IPS-18c (cell line): Measurements from ENCODE around the gene RAB3GAP1.

Source experiments
- H3K4me3 ChIP-seq: 2 replicates; pipeline ENCODE4 v1.7.0; 2013; ENCODE audit warnings: low read depth, mild to moderate bottlenecking, low read length, moderate library complexity; ENCODE audit not compliant: insufficient read depth
- H3K9me3 ChIP-seq: one replicate; pipeline ENCODE4 v1.6.1; 2013; ENCODE audit warnings: mild to moderate bottlenecking, low read length, moderate library complexity; ENCODE audit not compliant: control insufficient read depth, insufficient read depth

RAB3GAP1 gene

DNA sequence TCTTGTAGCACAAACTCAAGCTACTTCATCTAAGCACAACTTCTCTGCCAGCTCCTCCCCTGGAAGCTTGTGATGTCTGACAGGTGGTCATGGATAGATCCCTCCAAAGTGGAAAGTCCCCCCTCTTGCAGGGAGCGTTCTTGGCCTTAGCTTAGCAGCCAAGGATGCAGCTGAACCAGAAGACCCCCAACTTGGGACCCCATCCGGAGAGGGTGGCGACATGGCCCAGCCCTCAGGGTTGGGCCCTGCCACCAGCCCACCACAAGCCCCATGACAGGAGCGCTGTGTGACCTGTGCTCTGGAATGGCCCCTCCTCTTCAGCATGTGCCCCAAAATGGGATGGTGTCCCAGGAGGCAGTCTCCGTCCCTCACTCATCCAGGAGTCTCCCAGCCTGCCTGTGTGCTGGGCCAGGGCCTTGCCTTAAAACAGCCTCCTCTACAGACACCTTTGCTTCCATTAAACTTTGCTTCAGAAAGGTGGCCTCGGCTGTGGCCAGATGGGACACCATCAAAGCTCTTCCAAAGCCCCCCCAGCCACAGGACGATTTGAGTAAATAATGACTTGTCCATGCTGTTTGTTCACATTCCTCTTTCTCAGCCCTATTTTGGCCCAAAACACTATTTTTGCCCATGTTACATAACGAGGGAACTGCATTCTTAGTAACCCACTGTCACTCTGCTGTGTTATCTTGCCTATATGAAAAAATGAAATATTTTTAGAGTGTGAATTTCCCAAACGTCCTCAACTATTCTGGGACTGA, 122.1 kb downstream of the RAB3GAP1 start:
- peaks cover 2% of the 10 kb centered on the region for H3K9me3 ChIP-seq
- H3K4me3 ChIP-seq, result no peak overlapping the region

DNA sequence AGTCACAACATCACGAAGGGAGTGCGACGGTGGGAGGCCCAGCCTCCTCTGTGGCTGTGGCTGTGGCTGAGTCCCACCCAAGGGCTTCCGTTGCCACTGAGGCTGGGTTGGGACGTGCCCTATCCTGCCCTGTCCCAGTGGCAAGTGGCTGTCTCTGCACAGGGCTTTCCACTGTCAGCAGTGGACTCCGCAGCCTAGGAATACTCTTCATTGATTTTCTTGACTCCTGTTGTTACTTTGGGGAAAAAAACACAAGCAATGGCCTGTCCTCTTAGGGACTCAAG, 122.7 kb downstream of the RAB3GAP1 start:
- Histone ChIP-seq H3K4me3 (no peak overlapping the region), H3K9me3 (peaks cover 2% of the 10 kb centered on the region)

DNA sequence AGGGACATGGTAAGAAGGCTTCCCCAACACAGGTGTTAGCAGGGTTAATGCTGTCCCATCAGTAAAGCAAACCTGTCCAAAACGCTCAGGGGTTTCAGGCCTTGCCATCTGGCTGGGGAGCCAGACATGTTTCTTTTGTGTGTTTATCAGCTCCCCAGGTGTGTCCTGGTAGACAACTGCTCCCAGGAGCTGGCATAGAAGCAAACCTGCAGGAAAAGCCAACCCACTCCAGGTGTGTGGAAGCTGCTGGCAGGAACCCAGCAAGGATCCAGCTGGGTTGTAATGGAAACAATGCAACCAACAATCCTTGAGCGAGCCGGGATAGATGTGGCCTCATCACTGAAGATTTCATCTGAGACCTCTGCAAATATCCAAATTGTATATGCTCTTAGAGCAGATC, 123.1 kb downstream of the RAB3GAP1 start:
- Histone ChIP-seq H3K4me3 (no peak overlapping the region), H3K9me3 (peaks cover 2% of the 10 kb centered on the region)

DNA sequence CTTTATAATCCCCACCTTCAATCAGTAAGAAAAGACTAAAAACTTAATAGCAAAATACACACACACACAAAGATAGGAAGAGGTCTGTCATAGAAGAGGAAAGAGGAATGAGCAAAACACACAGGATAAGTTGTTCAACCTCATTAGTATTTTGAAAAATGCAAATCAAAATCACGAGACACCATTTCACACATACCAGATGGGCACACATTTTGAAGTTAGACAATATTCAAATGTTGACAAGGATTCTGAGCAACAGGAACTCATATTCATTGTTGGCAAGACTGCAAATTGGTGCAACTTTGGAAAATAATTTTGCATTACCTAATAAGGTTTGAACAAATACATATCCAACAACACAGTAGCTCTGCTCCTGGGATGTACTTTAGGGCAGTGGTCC, 127.6 kb downstream of the RAB3GAP1 start:
- H3K4me3 ChIP-seq, result no peak overlapping the region
- peaks cover 2% of the 10 kb centered on the region for H3K9me3 ChIP-seq

DNA sequence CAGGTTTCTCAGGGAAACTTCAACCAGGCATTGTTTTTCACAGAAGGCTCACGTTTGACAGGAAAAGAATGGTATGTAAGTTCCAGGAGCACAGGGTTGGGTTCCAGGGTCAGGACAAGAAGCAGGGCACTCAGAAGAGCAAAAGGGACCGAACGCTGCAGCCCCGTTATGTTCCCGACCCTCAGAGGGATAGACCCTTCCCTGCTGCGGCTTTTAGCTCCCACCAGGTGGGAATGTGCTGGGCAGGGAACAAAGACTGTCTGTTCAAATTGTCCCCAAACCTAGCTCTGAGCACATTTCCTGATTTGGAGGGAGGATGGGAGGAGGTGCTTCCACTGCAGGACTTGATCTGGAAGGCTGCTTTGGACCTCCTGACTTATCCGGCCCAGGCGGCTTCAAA, 130.1 kb downstream of the RAB3GAP1 start:
- Histone ChIP-seq H3K9me3 (peaks cover 2% of the 10 kb centered on the region), H3K4me3 (no peak overlapping the region)

DNA sequence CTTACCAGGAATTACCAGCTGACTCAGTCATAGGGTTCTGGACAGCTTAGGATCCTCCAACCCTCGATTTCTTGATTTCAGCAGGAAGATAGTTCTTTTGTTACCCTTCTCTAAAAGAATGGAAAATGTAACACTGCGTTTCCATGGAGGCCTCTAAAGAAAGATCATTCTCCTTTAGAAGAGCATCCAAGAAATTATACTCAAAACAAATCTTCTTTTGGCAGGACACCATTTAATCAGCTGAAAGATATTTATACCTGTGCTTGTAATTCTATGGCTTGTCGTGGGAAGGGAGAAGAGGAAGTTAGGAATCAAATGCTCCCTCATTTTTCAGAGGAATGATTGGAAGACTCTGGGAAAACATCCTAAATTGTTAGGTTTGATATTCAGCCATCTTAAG, 130.5 kb downstream of the RAB3GAP1 start:
- no peak overlapping the region for H3K4me3 ChIP-seq
- no peaks in the 10 kb centered on the region for H3K9me3 ChIP-seq

DNA sequence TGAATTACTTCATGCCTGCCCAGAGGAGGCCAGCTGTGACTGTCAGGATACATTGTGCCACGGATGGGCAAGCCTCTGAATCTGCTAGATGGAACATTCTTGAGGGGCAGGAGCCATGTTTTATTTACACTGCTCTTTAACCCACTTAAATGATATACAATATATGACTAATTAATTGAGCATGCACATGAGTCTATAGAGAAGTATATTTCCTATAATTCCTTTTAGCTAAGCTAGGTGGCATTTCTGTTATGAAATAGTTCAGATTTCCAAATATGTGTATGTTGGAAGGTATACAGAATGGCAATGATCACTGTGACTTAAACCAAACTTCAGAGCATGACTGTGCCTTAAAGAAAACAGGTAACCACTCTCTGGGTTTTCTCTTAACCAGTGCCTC, 131.7 kb downstream of the RAB3GAP1 start:
- H3K9me3 ChIP-seq, result no peaks in the 10 kb centered on the region
- no peak overlapping the region for H3K4me3 ChIP-seq

DNA sequence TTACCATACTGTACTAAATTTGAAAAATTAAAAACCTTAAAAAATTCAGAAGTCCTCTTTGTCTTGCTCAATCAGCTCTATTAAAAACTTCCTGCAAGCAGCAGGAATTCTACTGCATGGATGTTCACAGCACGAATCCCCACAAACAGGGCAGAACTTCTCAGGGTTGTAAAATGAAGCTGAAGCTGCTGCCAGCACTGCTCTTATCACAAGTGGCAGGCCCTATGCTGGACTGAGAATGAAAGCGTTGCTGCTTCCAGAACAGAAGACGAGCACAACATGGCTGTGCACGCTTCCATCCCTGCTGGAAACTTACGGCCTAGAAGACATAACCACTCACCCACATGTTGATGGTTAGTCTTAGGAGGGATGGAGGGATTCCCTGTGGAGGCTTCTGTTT, 134.0 kb downstream of the RAB3GAP1 start:
- Histone ChIP-seq H3K4me3 (no peak overlapping the region), H3K9me3 (no peaks in the 10 kb centered on the region)

DNA sequence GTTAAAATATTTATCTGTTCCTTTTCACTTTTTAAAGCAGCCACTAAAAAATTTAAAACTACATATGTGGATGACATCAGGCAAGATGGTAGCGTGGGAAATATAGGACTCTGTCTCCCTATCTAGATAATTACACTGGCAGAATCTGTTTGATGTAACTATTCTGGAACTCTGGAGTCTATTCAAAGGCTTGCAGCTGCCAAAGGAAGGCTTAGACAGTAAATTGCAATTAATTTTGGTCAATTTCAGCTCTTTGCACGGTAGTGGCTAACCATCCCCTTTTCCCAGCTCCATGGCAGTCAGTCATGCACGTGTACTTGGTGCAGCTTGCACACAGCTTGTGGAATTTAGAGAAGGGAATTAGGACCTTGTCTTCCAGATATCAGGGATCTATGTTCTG, 135.2 kb downstream of the RAB3GAP1 start:
- Histone ChIP-seq H3K9me3 (no peaks in the 10 kb centered on the region), H3K4me3 (no peak overlapping the region)

DNA sequence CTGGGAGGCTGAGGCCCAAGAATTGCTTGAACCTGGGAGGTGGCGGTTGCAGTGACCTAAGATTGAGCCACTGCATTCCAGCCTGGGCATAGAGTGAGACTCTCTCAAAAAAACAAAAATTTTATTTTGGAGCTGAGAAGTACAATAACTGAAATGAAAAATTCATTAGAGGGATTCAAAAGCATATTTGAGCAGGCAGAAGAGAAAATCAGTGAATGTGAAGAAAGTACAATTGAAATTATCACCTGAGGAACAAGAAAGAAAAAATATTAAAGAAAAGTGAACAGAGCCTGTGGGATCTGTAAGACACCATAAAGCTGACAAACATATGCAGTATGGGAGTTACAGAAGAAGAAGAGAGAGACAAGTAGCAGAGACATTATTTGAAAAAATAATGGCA, 137.1 kb downstream of the RAB3GAP1 start:
- Histone ChIP-seq H3K4me3 (no peak overlapping the region), H3K9me3 (no peaks in the 10 kb centered on the region)

DNA sequence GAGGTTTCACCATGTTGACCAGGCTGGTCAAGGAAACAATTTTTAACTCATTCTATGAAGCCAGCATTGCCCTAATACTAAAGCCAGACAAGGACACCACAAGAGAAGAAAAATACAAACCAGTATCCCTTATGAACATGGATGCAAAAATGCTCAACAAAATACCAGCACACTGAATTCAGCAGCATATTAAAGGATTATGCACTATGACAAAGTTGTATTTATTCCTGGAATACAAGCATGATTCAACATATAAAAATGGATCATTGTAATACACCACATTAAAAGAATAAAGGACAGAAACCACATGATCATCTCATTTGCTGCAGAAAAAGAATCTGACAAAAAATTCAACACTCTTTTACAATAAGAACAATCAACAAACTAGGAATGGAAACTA, 138.7 kb downstream of the RAB3GAP1 start:
- H3K4me3 ChIP-seq, result no peak overlapping the region
- no peaks in the 10 kb centered on the region for H3K9me3 ChIP-seq

DNA sequence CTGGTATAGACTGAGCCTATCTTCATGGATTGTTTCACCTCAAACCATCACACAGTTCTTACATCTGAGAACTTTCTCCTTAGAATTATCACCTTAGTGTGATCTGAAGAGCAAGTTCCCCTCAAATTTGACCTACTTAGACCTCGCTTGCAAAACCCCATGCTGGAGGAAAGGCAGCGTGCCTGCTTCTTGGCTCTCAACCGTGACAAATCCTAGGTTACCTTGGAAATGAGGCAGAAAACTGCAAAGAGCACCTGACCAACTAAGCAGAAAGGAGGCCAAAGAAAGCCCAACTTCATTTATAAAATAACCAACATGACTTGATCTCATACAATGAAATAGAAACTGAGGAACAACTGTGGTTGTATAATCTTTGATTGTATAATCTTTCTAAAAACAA, 146.4 kb downstream of the RAB3GAP1 start:
- Histone ChIP-seq H3K4me3 (no peak overlapping the region), H3K9me3 (no peaks in the 10 kb centered on the region)

DNA sequence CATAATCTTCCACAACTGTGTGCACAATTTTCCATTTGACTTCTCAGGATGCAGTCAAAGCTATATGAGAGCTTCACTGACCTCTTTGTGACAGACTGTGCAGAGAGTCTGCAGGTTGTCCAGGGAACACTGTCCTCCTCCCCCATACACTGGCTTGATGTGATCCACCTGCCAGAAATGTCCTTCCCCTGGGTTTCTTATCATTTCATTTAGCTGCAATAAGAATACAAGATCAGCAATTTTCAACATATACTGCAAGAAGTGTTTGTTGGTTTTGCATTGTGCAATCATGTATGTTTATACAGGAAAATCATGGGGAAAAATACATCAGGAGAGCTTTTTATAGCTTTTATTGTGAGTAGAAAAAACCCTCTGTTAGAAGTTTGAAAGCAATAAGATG, 150.7 kb downstream of the RAB3GAP1 start:
- Histone ChIP-seq H3K9me3 (no peaks in the 10 kb centered on the region), H3K4me3 (no peak overlapping the region)

DNA sequence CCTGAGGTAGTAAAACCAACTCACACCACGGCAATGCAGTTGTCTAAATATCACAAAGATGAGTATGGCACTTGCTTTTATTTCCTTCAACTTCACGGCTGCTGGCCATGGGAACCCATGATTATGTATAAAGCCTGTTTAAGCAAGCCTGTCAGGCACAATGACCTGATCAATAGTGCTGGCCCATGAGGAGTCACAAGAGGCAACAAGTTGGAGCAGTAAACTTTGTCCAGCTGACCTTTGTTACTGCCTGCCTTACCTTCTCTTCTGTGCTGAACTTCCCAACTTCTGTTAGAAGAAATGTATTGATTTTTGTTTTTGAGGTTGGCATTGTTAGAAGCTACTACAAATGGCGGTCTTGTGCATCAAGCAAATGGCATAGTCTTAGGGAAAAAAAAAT, 151.9 kb downstream of the RAB3GAP1 start:
- Histone ChIP-seq H3K9me3 (no peaks in the 10 kb centered on the region), H3K4me3 (no peak overlapping the region)

DNA sequence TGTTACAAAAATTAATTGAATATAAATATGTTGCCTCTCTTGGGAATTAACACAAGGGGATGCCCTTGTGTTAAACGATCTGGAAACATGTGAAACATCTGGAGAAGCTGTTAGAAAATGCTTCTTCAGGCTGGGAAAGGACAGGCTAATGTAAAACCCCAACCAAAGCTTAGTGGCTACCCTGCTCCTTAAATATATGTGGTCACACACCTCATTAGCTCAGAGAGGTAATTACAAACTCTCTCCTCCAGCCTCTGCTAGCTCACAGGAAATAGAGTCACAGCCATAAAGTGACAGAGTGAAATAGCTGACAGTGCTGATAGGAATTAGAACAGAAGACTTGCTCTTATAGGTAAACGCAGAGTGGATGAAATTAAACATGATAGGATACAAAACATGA, 155.9 kb downstream of the RAB3GAP1 start:
- no peak overlapping the region for H3K4me3 ChIP-seq
- H3K9me3 ChIP-seq, result no peaks in the 10 kb centered on the region

DNA sequence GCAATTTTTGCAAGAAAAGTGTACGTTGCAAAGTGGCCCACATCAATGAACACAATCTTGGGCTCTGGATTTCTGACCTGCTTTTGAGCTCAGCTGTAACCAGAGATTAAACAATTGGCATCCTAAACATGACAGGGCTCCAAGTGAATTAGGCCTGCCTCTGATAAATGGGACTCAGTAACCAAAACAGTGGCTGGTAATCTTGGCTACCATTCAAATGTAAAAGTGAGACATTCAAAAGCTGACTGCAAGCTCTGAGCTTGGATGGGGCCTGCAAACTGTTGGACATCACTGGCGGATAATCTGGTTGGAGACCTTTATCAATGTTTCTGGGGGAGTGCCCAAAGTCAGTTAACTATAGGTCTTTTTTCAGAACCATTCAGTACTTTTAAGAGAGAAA, 160.7 kb downstream of the RAB3GAP1 start:
- no peak overlapping the region for H3K4me3 ChIP-seq
- H3K9me3 ChIP-seq, result no peaks in the 10 kb centered on the region

DNA sequence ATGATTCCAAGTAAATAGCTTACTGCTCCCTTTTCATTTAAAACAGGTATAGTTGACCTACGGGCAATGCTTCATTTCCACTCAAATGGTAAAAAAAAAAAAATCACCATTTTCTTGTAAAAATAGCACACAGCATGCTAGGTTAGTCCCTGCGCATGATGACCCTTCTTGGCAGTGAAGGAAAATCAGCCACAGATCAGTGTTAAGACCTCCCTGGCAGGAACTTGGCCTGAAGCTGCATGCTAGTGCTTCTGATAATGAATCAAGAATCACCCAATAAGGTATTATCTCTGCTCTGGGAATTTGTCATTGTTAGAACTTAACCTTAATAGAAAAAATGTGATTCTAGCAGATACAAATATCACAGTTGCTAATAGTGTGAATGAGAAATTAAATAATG, 166.3 kb downstream of the RAB3GAP1 start:
- H3K4me3 ChIP-seq, result no peak overlapping the region
- H3K9me3 ChIP-seq, result no peaks in the 10 kb centered on the region

DNA sequence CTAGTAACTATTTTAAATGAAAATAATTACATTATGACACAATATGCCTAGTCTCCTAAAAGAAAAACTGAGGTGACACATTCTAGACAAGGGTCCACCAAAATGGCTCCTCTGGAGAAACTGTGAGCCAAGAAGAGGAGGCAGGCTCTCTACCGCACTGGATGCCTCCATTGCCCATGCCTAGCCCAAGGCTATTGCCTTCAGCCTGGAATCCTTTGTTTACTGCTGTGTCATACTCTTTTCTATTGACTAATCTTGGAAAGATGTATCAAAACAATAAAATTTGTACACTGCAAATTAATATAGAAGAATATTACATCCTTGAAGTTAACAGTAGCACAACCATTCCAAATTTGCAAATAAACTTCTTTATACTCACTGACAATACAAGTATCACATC, 167.1 kb downstream of the RAB3GAP1 start:
- H3K9me3 ChIP-seq, result no peaks in the 10 kb centered on the region
- no peak overlapping the region for H3K4me3 ChIP-seq
